ENCODE results near the gene AGMAT. TPM values are rescaled to one million over a fixed set of nuclear protein-coding genes. Genes with fewer than 3 reads are reported as not detected.

Gene AGMAT
- total RNA-seq, 1 donor from 2014 or later: 0.58 TPM

DNA sequence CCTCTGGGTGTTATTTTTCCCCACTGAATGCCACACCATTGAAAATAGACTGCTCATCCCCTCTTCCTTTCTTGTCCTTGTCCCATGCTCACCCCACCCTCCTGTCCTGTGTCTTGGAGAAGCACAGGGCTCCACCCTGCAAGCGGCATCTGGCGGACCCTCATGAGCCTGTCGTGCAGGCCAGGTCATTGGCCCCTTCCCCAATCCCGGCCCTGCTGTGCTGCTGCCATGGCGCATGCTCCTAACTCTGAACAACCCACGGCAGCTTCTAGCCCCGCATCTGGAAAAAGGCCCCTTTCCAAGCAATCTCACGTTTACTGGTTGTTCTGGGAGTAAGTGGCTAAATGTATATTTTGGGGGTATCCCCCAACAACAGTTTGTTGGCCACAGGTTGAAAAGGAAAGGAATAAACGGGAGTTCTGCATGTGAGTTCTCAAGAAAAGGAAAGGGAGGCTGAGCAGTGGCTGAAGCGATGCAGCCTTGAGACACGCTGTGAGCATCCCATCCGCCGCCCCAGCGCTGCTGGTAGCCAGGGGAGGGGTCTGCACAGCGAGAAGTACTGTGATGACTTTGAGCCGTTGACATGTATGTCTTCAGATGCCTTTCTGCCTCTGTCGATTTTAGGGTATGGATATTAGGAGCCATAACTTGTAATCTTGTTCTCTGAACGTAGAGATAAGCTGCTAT is 16.3 kb downstream of the AGMAT start:
- DNase-seq (ENCODE audit: low spot score): peak; percentile 60

DNA sequence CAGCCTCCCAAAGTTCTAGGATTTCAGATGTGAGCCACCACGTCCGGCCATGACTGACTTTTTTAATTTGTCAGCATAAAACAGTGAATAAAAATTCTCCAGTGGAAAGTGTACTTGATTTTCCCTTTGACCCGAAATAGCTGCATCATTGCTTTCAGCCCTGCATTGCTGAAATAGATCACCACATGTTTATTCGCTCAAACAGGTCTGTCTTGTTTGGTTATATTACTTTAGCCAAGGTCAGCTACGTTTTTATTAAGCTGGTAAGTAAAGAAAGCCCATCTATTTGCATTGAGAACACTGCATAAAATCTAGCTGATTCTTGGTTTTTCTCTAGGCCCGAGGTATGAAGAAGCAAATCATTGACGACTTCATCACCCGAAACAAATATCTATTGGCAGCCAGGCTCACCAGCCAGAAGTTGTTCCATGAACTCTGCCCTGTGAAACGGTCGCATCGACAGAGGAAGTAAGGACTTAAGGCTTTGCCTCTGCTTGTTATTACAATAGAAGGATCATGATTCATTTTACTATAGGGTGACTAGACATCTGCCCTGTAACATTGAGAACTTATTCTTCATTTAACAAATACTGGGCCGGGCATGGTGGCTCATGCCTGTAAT is 25.6 kb downstream of the AGMAT start:
- no peak for DNase-seq (ENCODE audit: low spot score)

DNA sequence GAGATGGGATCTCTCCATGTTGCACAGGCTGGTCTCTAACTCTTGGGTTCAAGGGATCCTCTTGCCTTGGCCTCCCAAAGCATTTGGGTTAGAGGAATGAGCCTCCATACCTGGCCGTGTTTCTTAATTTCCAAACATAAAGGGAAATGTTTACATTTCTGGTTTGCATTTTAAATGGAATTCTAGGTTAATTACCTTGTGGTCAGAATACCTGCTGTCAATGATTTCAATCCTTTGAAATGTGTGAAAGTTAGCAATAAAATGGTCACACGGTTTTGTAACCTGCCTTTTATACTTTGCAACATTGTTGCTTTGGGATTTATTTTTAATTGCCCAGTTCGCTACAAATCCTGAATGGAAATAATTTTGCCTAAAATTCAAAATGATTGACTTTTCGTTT is 26.3 kb downstream of the AGMAT start:
- DNase-seq (ENCODE audit: low spot score): no peak

DNA sequence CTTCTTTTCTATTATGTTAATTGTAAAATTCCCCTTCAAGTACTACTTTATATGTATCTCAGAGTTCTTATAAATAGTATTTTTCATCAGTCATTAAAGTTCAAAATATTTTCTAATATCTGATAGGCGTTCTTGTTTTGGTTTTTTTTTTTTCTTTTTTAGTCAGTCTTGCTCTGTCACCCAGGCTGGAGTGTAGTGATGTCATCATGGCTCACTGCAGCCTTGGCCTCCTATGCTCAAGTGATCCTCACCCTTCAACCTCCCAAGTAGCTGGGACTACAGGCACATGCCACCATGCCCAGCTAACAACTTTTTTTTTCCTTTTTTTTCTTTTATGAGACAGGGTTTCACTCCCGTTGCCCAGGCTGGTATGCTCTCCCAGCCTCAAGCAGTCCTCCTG is 27.3 kb downstream of the AGMAT start:
- no peak for DNase-seq (ENCODE audit: low spot score)

DNA sequence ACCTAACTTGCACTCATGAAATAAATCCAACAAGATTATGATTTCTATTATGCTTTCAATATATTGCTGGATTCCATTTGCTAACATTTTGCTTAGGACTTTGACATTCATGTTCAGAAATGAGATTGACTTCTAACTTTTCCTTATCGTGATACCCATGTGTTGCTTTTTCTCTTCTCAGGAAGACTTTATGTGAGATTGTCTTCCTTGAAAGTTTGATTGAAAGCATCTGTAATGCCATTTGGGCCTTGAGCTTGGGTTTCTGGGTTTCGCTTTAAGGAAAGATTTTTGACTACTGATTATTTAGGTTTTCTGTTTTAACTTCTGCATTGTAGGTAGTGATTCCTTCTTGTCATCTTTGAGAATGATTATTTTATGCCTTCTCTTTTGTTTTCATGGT is 27.8 kb downstream of the AGMAT start:
- DNase-seq (ENCODE audit: low spot score): no peak

DNA sequence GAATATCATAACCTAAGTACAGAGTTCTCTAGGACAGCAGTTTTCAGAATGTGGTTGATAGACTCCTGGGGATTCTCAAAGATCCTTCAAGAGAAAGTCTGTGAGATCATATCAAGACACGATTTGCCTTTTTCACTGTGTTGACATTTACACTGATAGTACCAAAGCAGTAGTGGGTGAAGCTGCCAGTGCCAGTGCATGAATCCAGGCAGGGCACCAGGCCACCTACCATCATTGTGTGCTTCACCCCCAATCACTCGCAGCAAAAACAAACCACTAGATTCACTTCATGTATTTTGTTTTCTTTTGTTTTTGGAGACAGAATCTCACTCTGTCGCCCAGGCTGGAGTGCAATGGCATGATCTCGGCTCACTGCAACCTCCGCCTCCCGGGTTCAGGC is 34.3 kb downstream of the AGMAT start:
- DNase-seq (ENCODE audit: low spot score): no peak

DNA sequence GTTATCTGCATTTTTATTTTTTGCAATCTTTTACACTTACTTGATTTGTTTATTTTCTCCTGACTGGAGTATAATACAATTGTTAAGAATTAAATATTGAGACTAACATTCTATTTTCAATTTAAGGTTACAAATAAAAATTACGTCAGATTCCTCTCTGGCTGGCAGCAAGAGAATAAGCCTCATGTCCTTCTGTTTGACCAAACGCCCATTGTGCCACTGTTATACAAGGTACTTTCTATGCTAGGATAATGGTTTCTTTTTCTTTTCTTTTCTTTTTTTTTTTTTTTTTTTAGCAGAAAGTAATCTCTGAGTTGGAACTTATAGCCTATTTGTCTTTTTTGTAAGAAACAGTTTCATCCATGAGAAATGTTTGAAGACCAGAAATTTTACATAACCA is 38.2 kb downstream of the AGMAT start:
- DNase-seq (ENCODE audit: low spot score): no peak

DNA sequence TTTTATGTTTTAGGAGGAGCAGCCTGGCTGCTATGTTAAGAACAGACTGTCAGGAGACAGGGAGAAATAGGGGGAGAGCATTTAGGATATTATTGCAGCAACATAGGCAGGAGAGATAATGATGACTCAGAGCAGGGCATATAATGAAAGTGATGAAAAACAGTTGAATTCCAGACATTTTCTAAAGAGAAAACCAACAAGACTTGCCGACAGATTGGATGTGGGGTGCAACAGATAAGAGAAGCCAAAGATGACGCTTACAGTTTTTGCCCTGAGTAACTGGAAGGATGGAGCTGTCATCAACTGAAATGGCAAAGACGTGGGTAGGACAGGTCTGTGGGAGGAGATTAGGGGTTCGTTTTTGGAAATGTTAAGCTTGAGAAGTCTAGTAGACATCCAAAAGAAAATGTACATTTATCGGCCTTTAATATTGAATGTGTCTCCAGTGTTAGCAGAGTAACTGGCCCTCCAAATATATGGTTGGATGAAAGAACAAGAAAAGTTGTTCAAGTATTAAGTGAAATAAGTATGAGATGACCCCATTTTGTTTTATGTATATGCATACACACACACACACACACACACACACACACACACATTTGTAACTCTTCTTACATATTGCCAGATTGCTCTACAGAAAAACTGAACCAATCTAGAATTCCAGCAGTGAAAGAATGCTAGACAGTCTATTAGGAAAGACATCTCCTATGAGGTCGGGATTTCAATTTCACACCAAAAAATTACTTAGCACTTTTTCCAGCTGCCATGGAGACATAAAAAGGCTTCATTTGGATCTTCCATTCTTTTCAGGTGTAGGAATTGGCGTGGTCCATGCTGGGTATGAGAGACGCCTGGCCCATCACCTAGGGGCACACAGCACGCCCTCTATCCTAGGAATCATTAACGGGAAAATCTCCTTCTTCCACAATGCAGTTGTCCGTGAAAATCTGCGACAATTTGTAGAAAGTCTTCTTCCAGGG is 41.0 kb downstream of the AGMAT start:
- DNase-seq (ENCODE audit: low spot score): no peak

DNA sequence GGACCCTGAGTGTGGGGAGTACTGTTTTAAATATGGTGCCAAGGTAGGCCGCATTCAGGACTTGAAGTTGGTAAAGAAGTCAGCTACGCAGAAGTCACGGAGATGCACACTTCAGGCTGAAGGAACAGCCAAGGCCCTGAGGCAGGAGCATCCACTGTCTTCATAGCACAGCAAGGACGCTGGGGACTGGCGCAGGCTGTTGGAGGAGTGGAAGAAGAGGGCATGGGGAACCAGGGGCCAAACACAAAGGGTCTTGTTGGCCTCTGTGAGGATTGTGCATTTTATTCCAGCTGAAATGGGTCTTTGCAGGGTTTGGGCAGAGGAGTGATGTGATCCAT is 41.6 kb downstream of the AGMAT start:
- no peak for DNase-seq (ENCODE audit: low spot score)

DNA sequence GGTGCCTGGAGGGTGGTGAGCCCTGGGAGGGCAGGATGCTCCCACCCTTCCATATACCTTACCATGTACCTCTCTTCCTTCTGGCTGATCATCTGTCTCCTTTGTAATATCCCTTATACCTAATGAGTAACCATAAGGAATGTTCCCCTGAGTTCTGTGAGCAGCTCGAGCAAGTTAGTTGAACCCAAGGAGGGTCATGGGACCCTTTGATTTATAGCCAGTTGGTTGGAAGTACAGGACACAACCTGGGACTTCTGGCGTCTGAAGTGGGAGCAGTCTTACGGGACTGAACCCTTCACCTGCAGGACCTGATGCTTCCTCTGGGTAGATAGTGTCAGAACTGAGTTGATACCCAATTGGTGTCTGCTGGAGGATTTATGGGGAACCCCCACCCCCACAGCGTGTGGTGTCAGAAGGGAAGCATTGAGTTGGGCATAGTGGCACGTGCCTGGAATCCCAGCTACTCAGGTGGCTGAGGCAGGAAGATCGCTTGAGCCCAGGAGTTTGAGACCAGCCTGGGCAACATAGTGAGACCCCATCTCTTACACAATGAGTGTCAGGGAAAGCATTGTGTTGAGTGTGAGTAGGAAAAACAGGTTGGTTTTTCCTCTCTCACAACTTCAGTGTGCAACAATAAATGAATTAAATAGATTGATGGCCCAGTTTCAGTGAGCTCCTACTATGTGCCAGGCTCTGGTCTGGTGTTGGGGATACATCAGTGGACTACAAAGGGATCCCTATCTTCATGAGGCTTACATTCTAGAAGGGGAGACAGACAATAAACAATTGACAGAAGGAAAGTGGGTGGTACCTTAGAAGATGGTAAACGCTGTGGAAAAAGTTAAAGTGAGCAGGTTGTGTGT is 42.2 kb downstream of the AGMAT start:
- no peak for DNase-seq (ENCODE audit: low spot score)

DNA sequence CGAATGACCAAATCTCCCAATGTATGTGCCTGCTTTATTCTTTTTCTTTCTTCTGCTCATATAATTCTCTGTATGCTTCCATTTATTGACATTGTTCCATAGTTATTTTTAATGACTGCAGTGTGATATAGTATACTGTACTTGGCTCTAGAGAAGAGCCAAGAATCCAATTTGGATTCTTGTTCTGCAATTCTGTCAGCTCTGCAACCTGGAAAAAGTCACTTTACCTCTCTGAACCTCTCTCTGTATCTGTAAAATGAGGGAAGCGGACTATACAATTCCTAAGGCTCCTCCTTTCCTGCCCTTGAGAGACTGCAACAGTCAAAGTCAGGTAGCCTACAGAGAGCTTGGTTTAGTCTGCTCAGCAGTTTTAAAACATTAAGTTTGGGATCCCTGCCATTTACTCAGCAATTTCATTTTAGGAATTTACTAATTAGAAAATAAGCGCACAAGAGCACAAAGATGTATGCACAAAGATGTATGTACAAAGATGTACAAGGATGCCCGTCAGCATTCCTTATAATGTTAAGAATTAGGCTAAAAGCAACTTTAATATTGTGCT is 43.5 kb downstream of the AGMAT start:
- DNase-seq (ENCODE audit: low spot score): no peak

DNA sequence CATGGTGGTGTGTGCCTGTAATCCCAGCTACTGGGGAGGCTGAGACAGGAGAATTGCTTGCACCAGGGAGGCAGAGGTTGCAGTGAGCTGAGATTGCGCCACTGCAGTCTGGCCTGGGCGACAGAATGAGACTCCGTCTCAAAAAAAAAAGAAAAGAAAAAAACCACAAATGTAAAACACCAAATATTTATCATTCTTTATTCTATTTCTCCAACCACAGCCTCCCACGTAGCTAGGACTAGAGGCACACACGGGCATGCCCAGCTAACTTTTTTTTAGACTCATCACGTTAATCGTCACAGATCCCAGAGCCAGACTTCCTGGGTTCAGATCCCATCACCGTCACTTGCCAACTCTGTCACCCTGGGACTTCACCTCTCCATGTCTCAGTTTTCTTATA is 44.7 kb downstream of the AGMAT start:
- no peak for DNase-seq (ENCODE audit: low spot score)

DNA sequence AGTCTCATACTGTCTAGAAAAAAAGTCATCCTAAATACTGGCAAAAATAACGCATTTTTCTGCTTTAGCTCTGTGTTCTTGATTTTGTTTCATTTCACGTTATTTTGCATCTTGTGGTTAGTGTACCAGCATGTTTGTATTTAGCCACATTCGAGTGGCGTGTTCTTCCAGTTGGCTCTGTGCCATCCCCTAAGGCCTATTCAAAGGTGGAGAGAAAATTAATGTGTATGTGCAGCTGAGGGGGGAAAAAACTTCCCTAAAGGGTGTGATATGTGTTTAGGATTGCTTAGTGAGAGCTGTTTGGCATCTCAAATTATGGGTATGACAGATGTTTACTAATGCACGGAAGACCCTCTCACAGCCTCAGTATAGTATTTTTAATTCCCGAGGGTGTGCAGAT is 46.1 kb downstream of the AGMAT start:
- no peak for DNase-seq (ENCODE audit: low spot score)

DNA sequence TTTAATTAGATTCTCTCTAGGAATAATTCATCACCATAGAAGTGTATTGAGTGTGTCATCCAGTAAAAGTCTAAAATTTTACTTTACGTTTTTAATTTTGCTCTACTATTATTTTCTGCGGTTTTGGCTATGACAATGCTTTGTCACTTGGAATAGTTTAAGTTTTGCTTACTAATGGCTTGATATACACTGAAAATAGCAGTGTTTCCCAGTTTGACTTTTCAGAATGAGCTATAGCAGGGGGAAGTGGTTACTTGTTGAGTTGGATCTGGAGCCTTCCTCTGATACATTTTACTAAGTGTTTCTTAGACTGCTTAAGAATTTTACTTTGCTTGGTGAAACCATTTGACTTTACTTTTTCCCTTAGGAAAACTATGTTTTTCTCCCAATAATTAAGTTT is 53.2 kb downstream of the AGMAT start:
- DNase-seq (ENCODE audit: low spot score): no peak

DNA sequence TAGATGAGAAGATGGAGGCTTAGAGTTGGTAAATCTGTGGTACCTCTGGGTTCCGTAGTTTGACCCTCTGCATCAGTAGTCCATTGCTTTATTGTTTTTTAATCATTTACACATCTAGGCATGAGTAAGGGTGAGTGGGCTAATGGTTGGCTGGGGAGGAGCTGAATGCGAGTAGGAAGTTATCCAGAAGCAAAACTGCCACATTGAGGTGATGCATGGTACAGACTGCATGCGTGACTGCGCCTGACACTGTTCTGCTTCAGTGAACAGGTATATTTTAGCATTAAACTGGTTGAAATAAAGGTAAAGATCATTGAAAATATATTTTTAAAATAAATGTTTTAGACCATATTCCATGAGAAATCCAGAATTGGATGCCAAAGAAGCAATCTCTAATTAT is 53.8 kb downstream of the AGMAT start:
- DNase-seq (ENCODE audit: low spot score): no peak

DNA sequence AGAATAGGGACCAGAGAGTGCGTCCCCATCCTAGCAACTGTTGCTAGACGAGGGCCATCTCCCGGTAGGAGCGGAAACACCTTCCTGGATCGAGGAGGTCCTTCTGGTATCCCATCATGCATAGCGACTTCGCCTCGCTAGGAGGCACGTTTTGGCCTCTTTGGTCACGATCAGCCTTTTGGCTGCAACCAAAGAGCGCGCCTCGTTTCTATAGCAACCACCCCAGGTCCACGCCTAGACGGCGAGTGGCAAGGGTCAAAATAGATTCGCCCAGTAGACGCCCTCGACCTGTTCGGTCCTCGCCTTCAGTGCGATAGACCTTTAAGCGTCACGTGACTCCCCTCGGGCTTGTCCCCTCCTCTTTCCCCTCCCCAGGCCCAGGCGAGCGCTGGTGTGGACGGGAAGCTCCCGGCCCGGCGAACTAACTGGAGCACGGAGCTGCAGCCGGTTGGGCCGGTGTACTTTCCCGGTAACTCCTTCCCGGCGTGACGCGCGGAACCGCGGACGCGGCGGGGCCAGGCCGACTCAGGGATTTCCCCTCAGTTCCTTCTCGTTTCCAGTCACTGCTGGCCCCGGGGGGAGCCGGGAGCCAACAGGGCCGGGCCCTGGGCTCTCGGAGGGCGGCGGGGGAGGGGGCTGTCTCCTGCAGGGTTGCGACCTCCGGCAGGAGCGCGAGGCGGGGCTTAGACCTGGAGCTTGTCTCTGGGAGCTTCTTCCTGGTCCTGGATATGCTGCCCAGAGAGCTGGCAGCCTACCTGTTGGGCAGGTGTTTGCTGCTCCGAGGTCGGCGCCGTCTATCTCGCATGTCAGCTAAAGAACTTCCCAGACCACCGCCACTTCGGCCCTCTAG is 58.1 kb downstream of the AGMAT start, which contains the start of gene DNAJC16:
Gene DNAJC16, plus strand, starts transcription at position 359 of the 850 bp plus-strand sequence. CDS start 2,258 bp downstream, outside the sequence.
- peak; percentile 98 for DNase-seq (ENCODE audit: low spot score)

DNA sequence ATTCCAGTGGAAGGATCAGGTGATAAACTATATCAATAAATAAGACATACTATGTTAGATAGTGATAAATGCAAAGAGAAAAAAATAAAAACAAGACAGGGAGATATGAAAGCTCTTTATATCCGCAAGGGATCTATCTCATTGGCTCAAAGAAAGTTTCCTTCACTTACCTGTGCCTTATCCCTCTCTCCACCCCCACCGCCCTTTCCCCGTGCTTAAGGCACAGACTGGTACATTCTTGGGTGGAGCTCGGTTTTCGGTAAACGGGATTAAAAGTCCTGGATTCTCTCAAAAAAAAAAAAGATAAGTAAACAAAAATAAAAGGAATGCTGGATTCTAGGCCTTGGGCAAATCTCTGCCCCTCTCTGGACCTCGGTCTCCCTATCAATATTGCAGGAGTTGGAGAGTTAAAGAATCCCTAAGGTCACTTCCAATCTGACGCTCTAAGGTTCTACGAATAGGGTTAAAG is 58.8 kb downstream of the AGMAT start:
- no peak for DNase-seq (ENCODE audit: low spot score)

DNA sequence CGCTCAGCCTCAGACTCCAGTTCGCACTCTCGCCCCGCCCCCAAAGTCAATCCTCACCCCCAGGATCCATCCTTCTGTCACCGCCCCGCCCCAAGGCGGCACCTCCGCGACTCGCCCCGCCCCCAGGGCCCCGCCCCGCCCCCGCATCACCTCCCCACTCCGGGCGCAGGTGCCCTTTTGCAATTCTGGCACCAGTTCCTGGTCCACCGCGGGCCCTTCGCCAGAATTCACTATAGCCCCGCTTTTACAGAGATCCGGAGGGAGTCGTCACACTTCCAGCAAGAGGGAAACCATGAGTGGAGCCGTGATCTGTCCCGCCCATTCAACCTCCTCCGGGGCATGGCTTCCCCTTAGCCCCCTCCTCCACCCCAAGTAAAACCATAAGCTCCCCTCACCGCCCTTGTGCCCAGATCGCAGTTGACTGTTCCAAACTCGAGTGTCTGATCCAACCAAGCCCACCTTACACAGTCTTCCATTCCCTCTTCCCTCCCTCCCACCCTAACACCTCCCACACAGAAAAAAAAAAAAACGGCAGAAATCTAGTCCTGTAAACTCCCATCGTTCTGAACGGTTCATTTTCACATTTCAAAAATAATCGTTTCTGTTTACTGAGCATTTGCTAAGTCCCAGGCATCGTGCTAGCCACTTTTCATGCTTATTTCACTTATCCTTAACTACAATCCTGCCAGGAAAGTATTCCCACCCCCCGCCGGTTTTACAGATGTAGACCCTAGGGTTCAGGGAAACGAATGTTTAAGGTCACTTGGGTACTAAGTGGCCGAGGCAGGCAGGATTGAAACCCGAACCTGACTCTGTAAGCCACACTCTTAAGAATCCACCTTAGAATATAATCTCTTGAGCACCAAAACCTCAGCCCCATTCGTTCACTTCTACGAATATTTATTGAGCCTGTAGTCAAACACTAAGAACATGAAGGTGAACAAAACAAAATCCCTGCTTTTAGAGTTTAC is 59.5 kb downstream of the AGMAT start:
- DNase-seq (ENCODE audit: low spot score): no peak
